ENCODE data around the gene ZMYM2. TPM values are rescaled to one million over a fixed set of nuclear protein-coding genes. Genes with fewer than 3 reads are reported as not detected.
A peak's percentile ranks its signal among the peaks of the same experiment; 100 is the strongest.

ZMYM2 gene
- total and polyA plus RNA-seq, 2 experiments from 2014 or later, result 87.9 to 159 TPM

DNA sequence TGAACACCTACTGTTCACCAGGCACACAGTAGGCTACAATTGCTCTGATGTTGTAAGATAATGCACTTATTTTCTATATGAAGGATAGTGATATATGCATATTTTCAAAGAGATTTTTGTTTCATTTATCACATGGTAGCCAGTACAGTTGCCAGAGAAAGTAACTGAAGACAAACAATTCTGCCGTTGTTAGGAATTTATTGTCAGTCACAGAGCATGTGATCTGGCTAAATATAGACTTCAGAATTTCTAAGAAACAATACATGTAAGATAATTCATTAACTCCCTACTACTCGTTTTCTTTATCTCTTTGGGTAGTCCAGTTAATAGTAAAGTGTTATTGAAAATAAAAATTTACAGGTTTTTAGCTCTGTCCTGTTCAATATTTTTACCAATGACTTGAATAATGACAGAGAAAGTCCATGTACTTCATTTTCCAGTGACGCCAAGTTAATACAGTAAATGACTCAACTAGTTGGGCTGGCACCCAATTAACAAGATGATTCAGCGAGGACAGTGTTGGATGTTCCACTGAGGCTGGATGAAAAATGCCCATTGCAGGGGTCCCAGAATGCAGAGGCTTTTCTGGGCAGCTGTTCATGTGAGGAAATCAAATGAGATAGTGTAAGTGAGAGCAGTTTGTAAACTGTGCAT is 166.7 kb downstream of the ZMYM2 start:
- H3K36me3 ChIP-seq (ENCODE audit: insufficient read depth), result no peaks in the 10 kb centered on the region
- no peaks in the 10 kb centered on the region for H4K20me1 ChIP-seq (replicated peaks; ENCODE audit: insufficient read depth)
- no peaks in the 10 kb centered on the region for H3K36me3 Mint-ChIP-seq (ENCODE audit: low read depth)
- H3K4me1 Mint-ChIP-seq, result peaks cover 11% of the 10 kb centered on the region
- H3K79me2 ChIP-seq (replicated peaks; ENCODE audit: insufficient read depth), result no peaks in the 10 kb centered on the region
- H3K27ac ChIP-seq (ENCODE audit: low read depth), result no peak overlapping the region
- TF ChIP-seq EZH2phosphoT487 (IDR thresholded peaks at IDR 0.05; ENCODE audit: unreplicated experiment) (no peak), JUNB (IDR thresholded peaks at IDR 0.05; ENCODE audit: unreplicated experiment) (no peak), ZNF331 (CRISPR knock-in tag; IDR thresholded peaks at IDR 0.05; ENCODE audit: low read depth) (no peak)
- TF ChIP-seq, protein P1, sequence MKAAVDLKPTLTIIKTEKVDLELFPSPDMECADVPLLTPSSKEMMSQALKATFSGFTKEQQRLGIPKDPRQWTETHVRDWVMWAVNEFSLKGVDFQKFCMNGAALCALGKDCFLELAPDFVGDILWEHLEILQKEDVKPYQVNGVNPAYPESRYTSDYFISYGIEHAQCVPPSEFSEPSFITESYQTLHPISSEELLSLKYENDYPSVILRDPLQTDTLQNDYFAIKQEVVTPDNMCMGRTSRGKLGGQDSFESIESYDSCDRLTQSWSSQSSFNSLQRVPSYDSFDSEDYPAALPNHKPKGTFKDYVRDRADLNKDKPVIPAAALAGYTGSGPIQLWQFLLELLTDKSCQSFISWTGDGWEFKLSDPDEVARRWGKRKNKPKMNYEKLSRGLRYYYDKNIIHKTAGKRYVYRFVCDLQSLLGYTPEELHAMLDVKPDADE (IDR thresholded peaks at IDR 0.05), result no peak
- H3K4me3 ChIP-seq, result no peak overlapping the region
- H3K9me2 ChIP-seq (ENCODE audit: insufficient read depth), result no peaks in the 10 kb centered on the region
- no peak overlapping the region for H3K4me2 ChIP-seq
- H3K27me3 Mint-ChIP-seq (ENCODE audit: insufficient read depth, low read depth, poor library complexity), result peaks cover 13% of the 10 kb centered on the region
- H2AFZ ChIP-seq, result peak overlapping the region; percentile 24; the same call in 1 of the 2 replicates
- peaks cover 16% of the 10 kb centered on the region for H3K4me1 ChIP-seq (ENCODE audit: insufficient read depth)
- no peak overlapping the region for H3K27ac Mint-ChIP-seq
- no peaks in the 10 kb centered on the region for H3K9me3 Mint-ChIP-seq
- peaks cover 32% of the 10 kb centered on the region for H3K27me3 ChIP-seq (ENCODE audit: insufficient read depth)
- no peak overlapping the region for H3K4me3 Mint-ChIP-seq
- DNase-seq (ENCODE audit: low spot score) (no peak), ATAC-seq (no peak)
- H3F3A ChIP-seq (replicated peaks; ENCODE audit: low read depth), result 0 out of 2 replicates have a peak, but pooled peaks cover 5% of the 10 kb centered on the region

GRCh38 chr13:20125783-20126165 is 167.2 kb downstream of the ZMYM2 start:
- TF ChIP-seq JUNB (IDR thresholded peaks at IDR 0.05; ENCODE audit: unreplicated experiment) (no peak), STAT1 (IDR thresholded peaks at IDR 0.05; ENCODE audit: unreplicated experiment) (no peak), CREB1 (CRISPR knock-in tag; IDR thresholded peaks at IDR 0.05; ENCODE audit: low read depth) (no peak), ZNF114 (CRISPR knock-in tag; IDR thresholded peaks at IDR 0.05) (no peak), ZNF331 (CRISPR knock-in tag; IDR thresholded peaks at IDR 0.05; ENCODE audit: low read depth) (no peak)
- TF ChIP-seq, protein P2, sequence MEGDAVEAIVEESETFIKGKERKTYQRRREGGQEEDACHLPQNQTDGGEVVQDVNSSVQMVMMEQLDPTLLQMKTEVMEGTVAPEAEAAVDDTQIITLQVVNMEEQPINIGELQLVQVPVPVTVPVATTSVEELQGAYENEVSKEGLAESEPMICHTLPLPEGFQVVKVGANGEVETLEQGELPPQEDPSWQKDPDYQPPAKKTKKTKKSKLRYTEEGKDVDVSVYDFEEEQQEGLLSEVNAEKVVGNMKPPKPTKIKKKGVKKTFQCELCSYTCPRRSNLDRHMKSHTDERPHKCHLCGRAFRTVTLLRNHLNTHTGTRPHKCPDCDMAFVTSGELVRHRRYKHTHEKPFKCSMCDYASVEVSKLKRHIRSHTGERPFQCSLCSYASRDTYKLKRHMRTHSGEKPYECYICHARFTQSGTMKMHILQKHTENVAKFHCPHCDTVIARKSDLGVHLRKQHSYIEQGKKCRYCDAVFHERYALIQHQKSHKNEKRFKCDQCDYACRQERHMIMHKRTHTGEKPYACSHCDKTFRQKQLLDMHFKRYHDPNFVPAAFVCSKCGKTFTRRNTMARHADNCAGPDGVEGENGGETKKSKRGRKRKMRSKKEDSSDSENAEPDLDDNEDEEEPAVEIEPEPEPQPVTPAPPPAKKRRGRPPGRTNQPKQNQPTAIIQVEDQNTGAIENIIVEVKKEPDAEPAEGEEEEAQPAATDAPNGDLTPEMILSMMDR (conservative IDR thresholded peaks at IDR 0.05; ENCODE audit: low read depth in 2 of 2), result no peak
- Histone ChIP-seq H3K4me2 (no peak overlapping the region), H3F3A (replicated peaks; ENCODE audit: low read depth) (0 out of 2 replicates have a peak, but pooled peaks cover 5% of the 10 kb centered on the region), H3K9me2 (ENCODE audit: insufficient read depth) (no peaks in the 10 kb centered on the region), H2AFZ (peak overlapping the region; percentile 24; the same call in 1 of the 2 replicates), H3K27me3 (ENCODE audit: insufficient read depth) (peaks cover 37% of the 10 kb centered on the region), H3K27ac (ENCODE audit: low read depth) (no peak overlapping the region), H4K20me1 (replicated peaks; ENCODE audit: insufficient read depth) (no peaks in the 10 kb centered on the region), H3K4me1 (ENCODE audit: insufficient read depth) (peaks cover 16% of the 10 kb centered on the region), H3K4me3 (no peak overlapping the region), H3K79me2 (replicated peaks; ENCODE audit: insufficient read depth) (no peaks in the 10 kb centered on the region), H3K36me3 (ENCODE audit: insufficient read depth) (no peaks in the 10 kb centered on the region)
- no peak for ATAC-seq
- peaks cover 6% of the 10 kb centered on the region for H3K4me1 Mint-ChIP-seq
- H3K27me3 Mint-ChIP-seq (ENCODE audit: insufficient read depth, low read depth, poor library complexity), result peaks cover 11% of the 10 kb centered on the region
- no peaks in the 10 kb centered on the region for H3K36me3 Mint-ChIP-seq (ENCODE audit: low read depth)
- no peak overlapping the region for H3K27ac Mint-ChIP-seq
- no peak for DNase-seq (ENCODE audit: low spot score)
- no peaks in the 10 kb centered on the region for H3K9me3 Mint-ChIP-seq
- H3K4me3 Mint-ChIP-seq, result no peak overlapping the region

Measured in GM23338 (cell line).